HCT116 (cell line): ENCODE measurements around the gene RAPGEF1.

Experiments used
- EZH2 ChIP-seq: fragments of 200-600 bp; sonication (generic); IDR thresholded peaks from 2 replicates; pipeline ENCODE4 v1.6.1; 2017; ENCODE audit warnings: antibody characterized with exemption, mixed run types
- EZH2phosphoT487 ChIP-seq: fragments of 200-600 bp; IDR thresholded peaks from 2 replicates; pipeline ENCODE4 v1.6.1; 2018; ENCODE audit warnings: antibody characterized with exemption, borderline replicate concordance
- YY1 ChIP-seq: IDR thresholded peaks from 2 replicates; pipeline ENCODE4 v1.6.1; 2011; ENCODE audit warnings: low read length, low read depth, moderate library complexity, mild to moderate bottlenecking; ENCODE audit not compliant: insufficient replicate concordance; ENCODE audit errors: extremely low read depth
- ZBTB33 ChIP-seq: IDR thresholded peaks from 2 replicates; pipeline ENCODE4 v1.6.1; 2011; ENCODE audit warnings: mild to moderate bottlenecking, low read length, moderate library complexity; ENCODE audit not compliant: insufficient replicate concordance; ENCODE audit errors: extremely low read depth
- ZNF274 ChIP-seq: fragments of 200-500 bp; sonication (Bioruptor generic); IDR thresholded peaks from 2 replicates; pipeline ENCODE4 v1.6.1; 2014; ENCODE audit warnings: mild to moderate bottlenecking, low read depth, low read length, inconsistent platforms
- TF ChIP-seq, protein P1 (sequence below), 3 experiments: fragments of 200-600 bp in 1 of 3; sonication (generic) in 1 of 3; IDR thresholded peaks in 2 of 3; conservative IDR thresholded peaks in 1 of 3; 2 replicates each; pipeline ENCODE4 v1.5.1; 2012 to 2017; ENCODE audit warnings: low read depth in 2 of 3, low read length in 2 of 3, antibody characterized with exemption in 1 of 3, borderline replicate concordance in 1 of 3, control low read depth in 1 of 3, mild to moderate bottlenecking in 1 of 3, mixed read lengths in 1 of 3, mixed run types in 1 of 3, moderate library complexity in 1 of 3; ENCODE audit not compliant: insufficient read depth in 1 of 3
- TF ChIP-seq, protein P2 (sequence below): IDR thresholded peaks from 2 replicates; pipeline ENCODE4 v1.6.1; 2012; ENCODE audit warnings: low read depth

DNA sequence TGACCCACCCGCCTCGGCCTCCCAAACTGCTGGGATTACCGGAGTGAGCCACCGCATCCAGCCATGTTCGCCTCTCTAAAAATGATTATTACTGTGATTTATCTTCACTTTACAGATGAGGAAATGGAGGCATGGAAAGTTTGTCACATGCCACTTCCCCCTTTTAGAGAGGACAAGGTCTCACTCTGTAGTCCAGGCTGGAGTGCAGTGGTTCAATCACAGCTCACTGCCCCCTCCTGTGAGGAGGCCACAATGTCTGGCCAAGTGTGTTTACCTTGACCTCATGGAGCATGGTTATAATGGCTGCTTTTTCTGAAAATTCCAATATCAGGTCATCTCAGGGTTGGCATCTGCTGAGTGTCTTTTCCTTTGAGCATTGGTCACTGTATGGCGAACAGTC is 187.8 kb downstream of the RAPGEF1 start:
- TF ChIP-seq ZBTB33, result no peak
- no peak for TF ChIP-seq ZNF274
- TF ChIP-seq, protein P1, sequence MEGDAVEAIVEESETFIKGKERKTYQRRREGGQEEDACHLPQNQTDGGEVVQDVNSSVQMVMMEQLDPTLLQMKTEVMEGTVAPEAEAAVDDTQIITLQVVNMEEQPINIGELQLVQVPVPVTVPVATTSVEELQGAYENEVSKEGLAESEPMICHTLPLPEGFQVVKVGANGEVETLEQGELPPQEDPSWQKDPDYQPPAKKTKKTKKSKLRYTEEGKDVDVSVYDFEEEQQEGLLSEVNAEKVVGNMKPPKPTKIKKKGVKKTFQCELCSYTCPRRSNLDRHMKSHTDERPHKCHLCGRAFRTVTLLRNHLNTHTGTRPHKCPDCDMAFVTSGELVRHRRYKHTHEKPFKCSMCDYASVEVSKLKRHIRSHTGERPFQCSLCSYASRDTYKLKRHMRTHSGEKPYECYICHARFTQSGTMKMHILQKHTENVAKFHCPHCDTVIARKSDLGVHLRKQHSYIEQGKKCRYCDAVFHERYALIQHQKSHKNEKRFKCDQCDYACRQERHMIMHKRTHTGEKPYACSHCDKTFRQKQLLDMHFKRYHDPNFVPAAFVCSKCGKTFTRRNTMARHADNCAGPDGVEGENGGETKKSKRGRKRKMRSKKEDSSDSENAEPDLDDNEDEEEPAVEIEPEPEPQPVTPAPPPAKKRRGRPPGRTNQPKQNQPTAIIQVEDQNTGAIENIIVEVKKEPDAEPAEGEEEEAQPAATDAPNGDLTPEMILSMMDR (IDR thresholded peaks at IDR 0.05 in 2 of 3, conservative IDR thresholded peaks at IDR 0.05 in 1 of 3; ENCODE audit: borderline replicate concordance in 1 of 3, insufficient read depth in 1 of 3, low read depth in 2 of 3, low read length in 2 of 3), result no peak
- TF ChIP-seq, protein P2, sequence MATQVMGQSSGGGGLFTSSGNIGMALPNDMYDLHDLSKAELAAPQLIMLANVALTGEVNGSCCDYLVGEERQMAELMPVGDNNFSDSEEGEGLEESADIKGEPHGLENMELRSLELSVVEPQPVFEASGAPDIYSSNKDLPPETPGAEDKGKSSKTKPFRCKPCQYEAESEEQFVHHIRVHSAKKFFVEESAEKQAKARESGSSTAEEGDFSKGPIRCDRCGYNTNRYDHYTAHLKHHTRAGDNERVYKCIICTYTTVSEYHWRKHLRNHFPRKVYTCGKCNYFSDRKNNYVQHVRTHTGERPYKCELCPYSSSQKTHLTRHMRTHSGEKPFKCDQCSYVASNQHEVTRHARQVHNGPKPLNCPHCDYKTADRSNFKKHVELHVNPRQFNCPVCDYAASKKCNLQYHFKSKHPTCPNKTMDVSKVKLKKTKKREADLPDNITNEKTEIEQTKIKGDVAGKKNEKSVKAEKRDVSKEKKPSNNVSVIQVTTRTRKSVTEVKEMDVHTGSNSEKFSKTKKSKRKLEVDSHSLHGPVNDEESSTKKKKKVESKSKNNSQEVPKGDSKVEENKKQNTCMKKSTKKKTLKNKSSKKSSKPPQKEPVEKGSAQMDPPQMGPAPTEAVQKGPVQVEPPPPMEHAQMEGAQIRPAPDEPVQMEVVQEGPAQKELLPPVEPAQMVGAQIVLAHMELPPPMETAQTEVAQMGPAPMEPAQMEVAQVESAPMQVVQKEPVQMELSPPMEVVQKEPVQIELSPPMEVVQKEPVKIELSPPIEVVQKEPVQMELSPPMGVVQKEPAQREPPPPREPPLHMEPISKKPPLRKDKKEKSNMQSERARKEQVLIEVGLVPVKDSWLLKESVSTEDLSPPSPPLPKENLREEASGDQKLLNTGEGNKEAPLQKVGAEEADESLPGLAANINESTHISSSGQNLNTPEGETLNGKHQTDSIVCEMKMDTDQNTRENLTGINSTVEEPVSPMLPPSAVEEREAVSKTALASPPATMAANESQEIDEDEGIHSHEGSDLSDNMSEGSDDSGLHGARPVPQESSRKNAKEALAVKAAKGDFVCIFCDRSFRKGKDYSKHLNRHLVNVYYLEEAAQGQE, result no peak
- no peak for TF ChIP-seq EZH2
- no peak for TF ChIP-seq YY1
- TF ChIP-seq EZH2phosphoT487, result no peak
